Gastrocnemius medialis (tissue), 4 donors: Measurements from ENCODE around the gene GPR153. TPM values are rescaled to one million over a fixed set of nuclear protein-coding genes. Genes with fewer than 3 reads are reported as not detected.

ENCODE experiments used
- ATAC-seq, 2 donors: fragments of 150-250 bp; one replicate each; pipeline ENCODE4 v1.9.1; 2016
- DNase-seq, 2 donors: peaks; one replicate each; pipeline ENCODE4 v3.0.0-alpha.2; 2019
- H3K27ac ChIP-seq, 4 donors: fragments of 200-600 bp; sonication (generic); 1 replicate in 1 of 4; 2 replicates in 3 of 4; pipeline ENCODE4 v1.5.1; 2016 to 2018; ENCODE audit warnings: mild to moderate bottlenecking in 2 of 4, moderate library complexity in 1 of 4
- H3K27me3 ChIP-seq, 3 donors: fragments of 200-600 bp; sonication (generic) in 2 of 3; 1 replicate in 1 of 3; 2 replicates in 2 of 3; pipeline versions ENCODE4 v1.5.1 to v1.6.0; 2016 to 2019; ENCODE audit warnings: mild to moderate bottlenecking in 1 of 3, moderate library complexity in 1 of 3
- H3K36me3 ChIP-seq, 2 donors: fragments of 200-600 bp; sonication (generic) in 1 of 2; one replicate each; pipeline ENCODE4 v1.5.1; 2017 to 2018
- H3K4me1 ChIP-seq, 2 donors: fragments of 200-600 bp; sonication (generic) in 1 of 2; one replicate each; pipeline ENCODE4 v1.5.1; 2016 to 2017; ENCODE audit warnings: mild to moderate bottlenecking in 2 of 2
- H3K4me3 ChIP-seq, 4 donors: fragments of 200-600 bp; sonication (generic) in 3 of 4; 1 replicate in 1 of 4; 2 replicates in 3 of 4; pipeline ENCODE4 v1.5.1; 2016 to 2019; ENCODE audit warnings: mild to moderate bottlenecking in 2 of 4
- H3K9me3 ChIP-seq, 3 donors: fragments of 200-600 bp; sonication (generic) in 2 of 3; 1 replicate in 1 of 3; 2 replicates in 2 of 3; pipeline ENCODE4 v1.5.1; 2016 to 2019
- POLR2A ChIP-seq, 2 donors: fragments of 450-650 bp; IDR thresholded peaks; one replicate each; pipeline ENCODE4 v1.6.1; 2017; ENCODE audit warnings: antibody characterized with exemption in 2 of 2, mild to moderate bottlenecking in 2 of 2, moderate library complexity in 2 of 2
- in situ Hi-C, 4 donors: fragments of 200-750 bp; cut with MboI; loops; one replicate each; pipeline versions ENCODE4 v1.15.0 to v1.8.0; 2017; ENCODE audit warnings: low sequenced_read_pairs in 4 of 4
- intact Hi-C: fragments of 100-400 bp; cut with DNase I; formaldehyde crosslinking; loops from one replicate; pipeline ENCODE4 v1.15.1; 2023; ENCODE audit warnings: low total_unique reads
- total RNA-seq, 4 donors: library from RNA; depleted of rRNA; stranded (reverse); fragments of >200 nt; gene quantifications; one replicate each; pipeline versions ENCODE4 v1.1.0 to v1.2.3, GENCODE V29; 2016
- TF ChIP-seq, protein P1 (sequence below), 5 experiments: fragments of 450-650 bp in 3 of 5; fragments of 200-600 bp in 2 of 5; sonication (generic) in 2 of 5; IDR thresholded peaks in 4 of 5; conservative IDR thresholded peaks in 1 of 5; 1 replicate in 4 of 5; 2 replicates in 1 of 5; pipeline ENCODE4 v1.5.1; 2016 to 2019; ENCODE audit warnings: antibody characterized with exemption in 5 of 5, mild to moderate bottlenecking in 3 of 5, moderate library complexity in 3 of 5

GPR153 gene
- total RNA-seq, 4 donors from 2014 or later = 1.1 to 3.4 (median 2.0) TPM

GRCh38 chr1:6272868-6273267 is 12.0 kb upstream of the GPR153 start:
- no peak for TF ChIP-seq POLR2A (IDR thresholded peaks at IDR 0.05)
- TF ChIP-seq, protein P1, sequence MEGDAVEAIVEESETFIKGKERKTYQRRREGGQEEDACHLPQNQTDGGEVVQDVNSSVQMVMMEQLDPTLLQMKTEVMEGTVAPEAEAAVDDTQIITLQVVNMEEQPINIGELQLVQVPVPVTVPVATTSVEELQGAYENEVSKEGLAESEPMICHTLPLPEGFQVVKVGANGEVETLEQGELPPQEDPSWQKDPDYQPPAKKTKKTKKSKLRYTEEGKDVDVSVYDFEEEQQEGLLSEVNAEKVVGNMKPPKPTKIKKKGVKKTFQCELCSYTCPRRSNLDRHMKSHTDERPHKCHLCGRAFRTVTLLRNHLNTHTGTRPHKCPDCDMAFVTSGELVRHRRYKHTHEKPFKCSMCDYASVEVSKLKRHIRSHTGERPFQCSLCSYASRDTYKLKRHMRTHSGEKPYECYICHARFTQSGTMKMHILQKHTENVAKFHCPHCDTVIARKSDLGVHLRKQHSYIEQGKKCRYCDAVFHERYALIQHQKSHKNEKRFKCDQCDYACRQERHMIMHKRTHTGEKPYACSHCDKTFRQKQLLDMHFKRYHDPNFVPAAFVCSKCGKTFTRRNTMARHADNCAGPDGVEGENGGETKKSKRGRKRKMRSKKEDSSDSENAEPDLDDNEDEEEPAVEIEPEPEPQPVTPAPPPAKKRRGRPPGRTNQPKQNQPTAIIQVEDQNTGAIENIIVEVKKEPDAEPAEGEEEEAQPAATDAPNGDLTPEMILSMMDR (IDR thresholded peaks at IDR 0.05 in 4 of 5, conservative IDR thresholded peaks at IDR 0.05 in 1 of 5) = no peak
- H3K27me3 ChIP-seq = no peaks in the 10 kb centered on the region
- H3K4me1 ChIP-seq = peaks cover 10 to 16% of the 10 kb centered on the region in 2 donors
- no peak overlapping the region for H3K4me3 ChIP-seq
- in situ Hi-C loops = no loop called here
- no peak overlapping the region for H3K27ac ChIP-seq
- no peaks in the 10 kb centered on the region for H3K9me3 ChIP-seq
- intact Hi-C loops = no loop called here
- no peak for DNase-seq
- ATAC-seq = no peak
- H3K36me3 ChIP-seq = no peaks in the 10 kb centered on the region

DNA sequence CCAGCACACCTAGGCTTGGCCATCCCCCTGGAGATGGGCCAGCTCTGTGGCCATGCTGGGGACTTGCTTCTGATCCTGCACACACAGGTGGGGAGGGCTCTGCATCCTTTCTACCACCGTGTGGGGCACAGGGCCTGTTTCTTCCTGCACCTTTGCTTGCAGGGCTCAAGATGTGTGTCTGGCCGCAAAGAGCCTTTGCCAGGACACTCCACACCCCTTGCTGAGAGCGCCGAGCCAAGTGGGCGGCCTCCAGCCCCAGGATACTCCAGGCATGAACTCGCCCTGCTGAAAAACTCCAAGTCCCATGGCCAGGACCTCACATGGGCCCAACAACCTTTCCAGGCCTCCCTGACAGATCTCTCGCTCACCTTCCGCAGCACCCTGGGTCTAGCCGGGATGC is 11.6 kb upstream of the GPR153 start:
- no peak overlapping the region for H3K4me3 ChIP-seq
- in situ Hi-C loops = no loop called here
- TF ChIP-seq, protein P1 (IDR thresholded peaks at IDR 0.05 in 4 of 5, conservative IDR thresholded peaks at IDR 0.05 in 1 of 5) = no peak
- no peak for TF ChIP-seq POLR2A (IDR thresholded peaks at IDR 0.05)

DNA sequence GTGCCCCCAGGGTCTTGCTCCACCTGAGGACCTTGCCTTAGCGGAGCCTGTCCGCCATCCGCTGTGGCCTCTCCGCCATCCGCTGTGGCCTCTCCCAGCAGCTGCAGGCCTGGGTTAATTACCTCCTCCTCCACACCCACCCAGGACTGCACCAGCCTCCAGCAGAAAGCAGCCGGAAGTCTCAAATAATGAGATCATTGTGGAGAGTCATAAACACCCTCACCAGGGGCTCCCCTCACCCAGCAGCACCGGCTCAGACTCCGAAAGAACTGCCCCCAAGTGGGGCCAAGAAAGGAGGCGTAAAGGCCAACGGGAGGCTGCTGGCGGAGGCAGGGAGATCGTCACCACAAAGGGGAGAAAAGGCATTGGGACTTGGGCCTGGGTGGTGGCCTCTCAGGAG is 10.7 kb upstream of the GPR153 start:
- Histone ChIP-seq H3K27ac (no peak overlapping the region), H3K36me3 (no peaks in the 10 kb centered on the region), H3K9me3 (no peaks in the 10 kb centered on the region), H3K4me1 (peaks cover 6 to 9% of the 10 kb centered on the region in 2 donors), H3K4me3 (no peak overlapping the region), H3K27me3 (no peaks in the 10 kb centered on the region)
- ATAC-seq = no peak
- intact Hi-C loops (no loop called here), in situ Hi-C loops (no loop called here)
- TF ChIP-seq POLR2A (IDR thresholded peaks at IDR 0.05) = no peak
- TF ChIP-seq, protein P1 (IDR thresholded peaks at IDR 0.05 in 4 of 5, conservative IDR thresholded peaks at IDR 0.05 in 1 of 5) = no peak
- no peak for DNase-seq

More for the DNA sequence above, 11.6 kb upstream of the GPR153 start:
- Histone ChIP-seq H3K27ac (no peak overlapping the region), H3K36me3 (no peaks in the 10 kb centered on the region), H3K4me1 (peaks cover 10 to 16% of the 10 kb centered on the region in 2 donors), H3K9me3 (no peaks in the 10 kb centered on the region), H3K27me3 (no peaks in the 10 kb centered on the region)
- no peak for DNase-seq
- ATAC-seq = no peak
- intact Hi-C loops = no loop called here

DNA sequence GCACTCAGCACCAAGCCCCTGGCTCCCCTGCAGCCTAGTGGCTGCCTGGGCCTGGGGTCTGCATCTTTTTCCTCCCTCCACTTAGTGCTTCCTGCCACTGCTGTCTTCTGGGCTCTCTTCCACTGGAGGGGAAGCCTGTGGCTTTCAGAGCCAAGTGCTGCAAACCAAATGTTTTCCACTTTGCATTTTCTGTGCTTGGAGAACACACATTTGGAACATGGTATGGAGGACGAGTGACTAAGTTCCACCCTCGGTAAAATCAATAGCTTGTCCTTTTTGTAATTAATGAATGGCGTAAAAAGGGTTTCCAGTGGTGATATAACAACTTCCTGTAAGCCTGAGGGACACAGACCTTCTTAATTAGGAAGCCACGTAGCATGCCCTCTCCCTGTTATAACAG is 10.1 kb upstream of the GPR153 start:
- no peak overlapping the region for H3K4me3 ChIP-seq
- in situ Hi-C loops = no loop called here
- DNase-seq = no peak
- H3K4me1 ChIP-seq = peaks cover 4 to 5% of the 10 kb centered on the region in 2 donors
- ATAC-seq = no peak
- intact Hi-C loops = no loop called here
- no peaks in the 10 kb centered on the region for H3K27me3 ChIP-seq
- no peak overlapping the region for H3K27ac ChIP-seq
- H3K9me3 ChIP-seq = no peaks in the 10 kb centered on the region
- H3K36me3 ChIP-seq = no peaks in the 10 kb centered on the region
- TF ChIP-seq, protein P1 (IDR thresholded peaks at IDR 0.05 in 4 of 5, conservative IDR thresholded peaks at IDR 0.05 in 1 of 5) = no peak
- no peak for TF ChIP-seq POLR2A (IDR thresholded peaks at IDR 0.05)

DNA sequence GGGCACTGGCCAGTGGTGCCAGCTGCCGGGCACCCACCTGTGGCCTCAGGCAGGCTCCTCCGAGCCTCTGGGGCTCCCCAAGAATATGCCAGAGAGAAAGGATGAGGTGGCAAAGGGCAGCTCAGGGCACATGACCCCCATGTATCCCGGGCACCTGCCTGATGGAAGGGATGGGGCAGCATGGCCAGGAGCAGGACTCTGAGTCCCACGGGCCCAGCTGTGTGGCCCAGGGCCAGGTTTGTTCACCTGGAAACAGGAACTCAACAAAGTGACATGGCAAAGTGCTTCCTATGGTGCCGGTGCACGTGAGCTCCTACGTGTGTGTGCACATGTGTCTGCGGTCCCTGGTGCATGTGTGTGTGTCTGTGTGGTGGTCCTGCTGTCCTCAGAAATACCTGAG is 9.5 kb upstream of the GPR153 start:
- in situ Hi-C loops = no loop called here
- Histone ChIP-seq H3K9me3 (no peaks in the 10 kb centered on the region), H3K27me3 (no peaks in the 10 kb centered on the region), H3K27ac (no peak overlapping the region), H3K4me1 (no peaks in the 10 kb centered on the region), H3K36me3 (no peaks in the 10 kb centered on the region), H3K4me3 (no peak overlapping the region)
- DNase-seq (no peak), ATAC-seq (no peak)
- TF ChIP-seq POLR2A (IDR thresholded peaks at IDR 0.05) = no peak
- TF ChIP-seq, protein P1 (IDR thresholded peaks at IDR 0.05 in 4 of 5, conservative IDR thresholded peaks at IDR 0.05 in 1 of 5) = no peak
- intact Hi-C loops = no loop called here
